K562 (cell line): ENCODE results near the gene MYCBP2. TPM values are rescaled to one million over a fixed set of nuclear protein-coding genes. Genes with fewer than 3 reads are reported as not detected.

ENCODE experiments used
- ATAC-seq: fragments of 200-7000 bp; cut with Tn5 transposase; 3 replicates; pipeline ENCODE4 v1.9.1; 2020; ENCODE audit warnings: moderate library complexity
- BruUV-seq: library from RNA; stranded (reverse); fragments of 400-500 nt; replicated peaks from 2 replicates; lab custom pipeline; 2021; lab: Mats Ljungman, UMichigan
- CTCF ChIA-PET: fragments of 300-600 bp; formaldehyde crosslinking; extraction: SDS; loops from one replicate; lab custom pipeline; 2021; ENCODE audit warnings: low intra/inter-chr PET ratio; lab: Yijun Ruan, JAX
- POLR2A ChIA-PET: fragments of 300-600, 350-650 bp; sonication (Branson Sonifier 250); formaldehyde crosslinking; extraction: SDS; loops from one replicate; lab custom pipeline; 2021; ENCODE audit warnings: antibody characterized with exemption, inconsistent platforms; lab: Yijun Ruan, JAX
- DNase-seq, 4 experiments: peaks; one replicate each; pipeline versions ENCODE4 v3.0.0 to v3.0.0-alpha.2; 2011 to 2018; ENCODE audit warnings: low spot score in 3 of 4, mixed read lengths in 3 of 4; ENCODE audit errors: extremely low read depth in 1 of 4
- FAIRE-seq: peaks from 2 replicates; lab custom pipeline; 2011; peaks lifted over from hg19 to GRCh38; lab: Jason Lieb, UNC
- H2AFZ ChIP-seq: 2 replicates; pipeline ENCODE4 v1.6.0; 2011; ENCODE audit warnings: low read depth, low read length, control low read depth, inconsistent platforms
- H3K27ac ChIP-seq: fragments of 200-600 bp; 3 replicates; pipeline ENCODE4 v1.8.0; 2011; ENCODE audit warnings: low read depth, mild to moderate bottlenecking, control low read depth, inconsistent platforms, low read length, moderate library complexity, mixed read lengths; ENCODE audit errors: extremely low read depth
- H3K27me3 ChIP-seq, 2 experiments: fragments of 300-600 bp in 1 of 2; 2 replicates in 1 of 2; 3 replicates in 1 of 2; pipeline versions ENCODE4 v1.6.0 to v1.8.0; 2011; ENCODE audit warnings: inconsistent platforms in 2 of 2, low read length in 2 of 2, mild to moderate bottlenecking in 1 of 2, mixed read lengths in 1 of 2, moderate library complexity in 1 of 2; ENCODE audit not compliant: control insufficient read depth in 2 of 2, insufficient read depth in 2 of 2
- H3K36me3 ChIP-seq: fragments of 300-600 bp; 3 replicates; pipeline ENCODE4 v1.8.0; 2011; ENCODE audit warnings: mild to moderate bottlenecking, low read length, inconsistent platforms; ENCODE audit not compliant: control insufficient read depth, insufficient read depth
- H3K4me1 ChIP-seq, 2 experiments: fragments of 200-600 bp in 1 of 2; replicated peaks in 1 of 2; 2 replicates in 1 of 2; 3 replicates in 1 of 2; pipeline versions ENCODE4 v1.5.1 to v1.8.0; 2011; ENCODE audit warnings: inconsistent platforms in 2 of 2, low read length in 2 of 2, mild to moderate bottlenecking in 1 of 2, mixed read lengths in 1 of 2, moderate library complexity in 1 of 2; ENCODE audit not compliant: control insufficient read depth in 2 of 2, insufficient read depth in 2 of 2
- H3K4me2 ChIP-seq: 2 replicates; pipeline ENCODE4 v1.6.1; 2011; ENCODE audit warnings: low read length, control low read depth, inconsistent platforms, mixed read lengths; ENCODE audit not compliant: insufficient read depth
- H3K4me3 ChIP-seq: fragments of 200-600 bp; sonication (generic), shearing (Covaris generic); 2 replicates; pipeline ENCODE4 v1.5.1; 2016; ENCODE audit warnings: control low read depth, inconsistent platforms
- H3K79me2 ChIP-seq: fragments of 200-600 bp; 3 replicates; pipeline ENCODE4 v1.8.0; 2011; ENCODE audit warnings: low read length, inconsistent platforms; ENCODE audit not compliant: control insufficient read depth, insufficient read depth
- H3K9ac ChIP-seq, 2 experiments: 2 replicates each; pipeline versions ENCODE4 v1.6.0 to v1.6.1; 2011; ENCODE audit warnings: low read depth in 2 of 2, low read length in 2 of 2, control low read depth in 1 of 2, inconsistent platforms in 1 of 2, mild to moderate bottlenecking in 1 of 2, mixed read lengths in 1 of 2; ENCODE audit not compliant: insufficient read depth in 1 of 2
- H3K9me1 ChIP-seq: one replicate; pipeline ENCODE4 v1.6.0; 2011; ENCODE audit warnings: inconsistent platforms, mild to moderate bottlenecking, low read length, moderate library complexity; ENCODE audit not compliant: control insufficient read depth, insufficient read depth
- H3K9me3 ChIP-seq: replicated peaks from 2 replicates; pipeline ENCODE4 v1.5.1; 2011; ENCODE audit warnings: low read depth, low read length, inconsistent platforms; ENCODE audit not compliant: control insufficient read depth, insufficient read depth
- H4K20me1 ChIP-seq: replicated peaks from 2 replicates; pipeline ENCODE4 v1.6.1; 2011; ENCODE audit warnings: low read length, inconsistent platforms, mixed read lengths; ENCODE audit not compliant: control insufficient read depth, insufficient read depth
- BRD9 ChIP-seq: fragments of 450-650 bp; IDR thresholded peaks from 2 replicates; pipeline ENCODE4 v1.6.1; 2018; ENCODE audit warnings: low read depth; ENCODE audit not compliant: partially characterized antibody
- CBFA2T2 ChIP-seq: fragments of 450-650 bp; conservative IDR thresholded peaks from 2 replicates; pipeline ENCODE4 v1.6.1; 2017; ENCODE audit warnings: mild to moderate bottlenecking
- CUX1 ChIP-seq: fragments of 200-800 bp; sonication (Bioruptor generic); IDR thresholded peaks from 2 replicates; pipeline ENCODE4 v1.6.1; 2016; ENCODE audit warnings: missing genetic modification characterization, missing compliant biosample characterization
- FIP1L1 ChIP-seq: fragments of 200-400 bp; formaldehyde crosslinking; IDR thresholded peaks from 2 replicates; pipeline ENCODE4 v1.6.1; 2018; ENCODE audit warnings: mild to moderate bottlenecking, low read depth, low read length; ENCODE audit not compliant: poor library complexity, severe bottlenecking
- FOS ChIP-seq: IDR thresholded peaks from 3 replicates; pipeline ENCODE4 v1.6.1; 2011; ENCODE audit not compliant: insufficient read length; ENCODE audit errors: extremely low read depth
- HLTF ChIP-seq: fragments of 450-650 bp; IDR thresholded peaks from 2 replicates; pipeline ENCODE4 v1.6.1; 2016
- HNRNPH1 ChIP-seq: fragments of 200-400 bp; formaldehyde crosslinking; optimal IDR thresholded peaks from 2 replicates; pipeline ENCODE3; 2017; ENCODE audit warnings: low read depth, mild to moderate bottlenecking, low read length, moderate library complexity
- KAT7 ChIP-seq: sonication (generic); formaldehyde crosslinking; IDR thresholded peaks from 2 replicates; pipeline ENCODE4 v1.8.0; 2022; ENCODE audit warnings: missing genetic modification reagents, mild to moderate bottlenecking, borderline replicate concordance
- NFYB ChIP-seq: IDR thresholded peaks from 2 replicates; pipeline ENCODE4 v1.6.1; 2011; ENCODE audit warnings: mild to moderate bottlenecking, moderate library complexity; ENCODE audit not compliant: insufficient read length; ENCODE audit errors: extremely low read depth
- PTTG1 ChIP-seq: fragments of 450-650 bp; IDR thresholded peaks from 2 replicates; pipeline ENCODE4 v1.6.1; 2016; ENCODE audit warnings: low read depth, mild to moderate bottlenecking, missing genetic modification characterization, missing compliant biosample characterization
- RNF219 ChIP-seq: fragments of 250-450 bp; sonication (Bioruptor Pico); IDR thresholded peaks from 2 replicates; pipeline ENCODE4 v1.5.0; 2022; ENCODE audit warnings: mild to moderate bottlenecking
- RUNX1 ChIP-seq: sonication (generic); IDR thresholded peaks from 2 replicates; pipeline ENCODE4 v1.6.1; 2016; ENCODE audit warnings: antibody characterized with exemption, low read depth
- ZNF696 ChIP-seq: fragments of 250-450 bp; sonication (Bioruptor Pico); conservative IDR thresholded peaks from 2 replicates; pipeline ENCODE4 v1.4.0; 2020; ENCODE audit warnings: mild to moderate bottlenecking, moderate library complexity
- WGBS: fragments of 100-300 bp; shearing (Covaris generic); methylation state at CpG from one replicate; pipeline ENCODE4 v1.1.6; 2016; ENCODE audit warnings: low coverage, mixed read lengths; ENCODE audit not compliant: insufficient coverage; ENCODE audit errors: missing lambda C conversion rate; 5-methylcytosine and 5-hydroxymethylcytosine counted together
- in situ Hi-C: fragments of 300-500 bp; cut with MboI; formaldehyde crosslinking; loops from 4 replicates; pipeline ENCODE4 v1.15.0; 2018; ENCODE audit warnings: inconsistent platforms, mixed read lengths
- intact Hi-C: fragments of 100-400 bp; cut with micrococcal nuclease; formaldehyde crosslinking; loops from 2 replicates; pipeline ENCODE4 v1.14.2; 2022
- polyA plus RNA-seq, 8 experiments: library from polyadenylated mRNA; depleted of rRNA in 4 of 8; stranded (reverse) in 5 of 8; unstranded in 3 of 8; fragments of >200 nt; fragmentation: Nextera tagmentation in 2 of 8; fragmentation: Illumina TruSeq in 1 of 8; extraction: Ambion mirVana in 2 of 8; extraction: Trizol in 1 of 8; gene quantifications; 2 replicates each; pipeline versions ENCODE4 v1.2.1 to v1.2.3, GENCODE V29; 2011 to 2014; ENCODE audit warnings: inconsistent platforms in 1 of 8, missing spikeins in 1 of 8
- total RNA-seq, 7 experiments: library from RNA; depleted of rRNA in 6 of 7; stranded (reverse); fragments of >200 nt in 6 of 7; fragmentation: Illumina TruSeq in 2 of 7; extraction: Trizol in 2 of 7; gene quantifications; 2 replicates each; pipeline versions ENCODE4 v1.2.1 to v1.2.3, GENCODE V29; 2011 to 2021; ENCODE audit warnings: low replicate concordance in 1 of 7

Gene MYCBP2
- total and polyA plus RNA-seq, 9 of the 15 experiments (the other 6 are each of a cell fraction or from before 2014, with no cell fraction given) = 13.2 to 47.2 (median 28.9) TPM

GRCh38 chr13:77029436-77029835, 297.5 kb downstream of the MYCBP2 start:
- POLR2A ChIA-PET = no interaction called here
- no peak for FAIRE-seq
- TF ChIP-seq RUNX1 (no peak), CUX1 (CRISPR knock-in tag) (no peak), BRD9 (no peak), FOS (no peak), PTTG1 (tag) (no peak), HNRNPH1 (no peak), RNF219 (no peak), ZNF696 (CRISPR knock-in tag) (no peak), HLTF (no peak), KAT7 (CRISPR knock-in tag) (no peak), FIP1L1 (no peak), NFYB (no peak), CBFA2T2 (no peak)

More at GRCh38 chr13:77029436-77029835, 297.5 kb downstream of the MYCBP2 start:
- Histone ChIP-seq H3K27me3 (no peaks in the 10 kb centered on the region), H3K27ac (no peak overlapping the region), H3K79me2 (peaks cover 20% of the 10 kb centered on the region), H3K9me3 (no peaks in the 10 kb centered on the region), H3K9me1 (no peaks in the 10 kb centered on the region), H3K4me2 (no peak overlapping the region), H3K4me1 (peaks cover 6 to 8% of the 10 kb centered on the region in 2 experiments; a peak in 4 of 5 replicates), H3K9ac (no peak overlapping the region), H3K36me3 (peaks cover 3% of the 10 kb centered on the region; the same call in 1 of the 3 replicates), H4K20me1 (peaks cover 16% of the 10 kb centered on the region), H2AFZ (no peak overlapping the region), H3K4me3 (no peak overlapping the region)
- intact Hi-C loops = loop anchor here (5.0 kb wide), 1 partner anchor 298 kb away; the partner anchor contains the start of gene MYCBP2
- no TSS peak for BruUV-seq
- 60% methylated on average over 1 of the region's 1 CpG for WGBS
- DNase-seq = no peak
- CTCF ChIA-PET = no interaction called here
- no peak for ATAC-seq
- in situ Hi-C loops = loop anchor here (10.0 kb wide), 1 partner anchor 285 kb away; no protein-coding TSS in a partner anchor
